HG02852 (cell line): ENCODE data around the gene BCAS3.

Experiments used
- ATAC-seq: cut with Tn5 transposase; IDR thresholded peaks from one replicate; pipeline ENCODE4 v1.9.1; 2021; ENCODE audit warnings: mild to moderate bottlenecking, moderate library complexity; ENCODE audit not compliant: unreplicated experiment

BCAS3 gene

DNA sequence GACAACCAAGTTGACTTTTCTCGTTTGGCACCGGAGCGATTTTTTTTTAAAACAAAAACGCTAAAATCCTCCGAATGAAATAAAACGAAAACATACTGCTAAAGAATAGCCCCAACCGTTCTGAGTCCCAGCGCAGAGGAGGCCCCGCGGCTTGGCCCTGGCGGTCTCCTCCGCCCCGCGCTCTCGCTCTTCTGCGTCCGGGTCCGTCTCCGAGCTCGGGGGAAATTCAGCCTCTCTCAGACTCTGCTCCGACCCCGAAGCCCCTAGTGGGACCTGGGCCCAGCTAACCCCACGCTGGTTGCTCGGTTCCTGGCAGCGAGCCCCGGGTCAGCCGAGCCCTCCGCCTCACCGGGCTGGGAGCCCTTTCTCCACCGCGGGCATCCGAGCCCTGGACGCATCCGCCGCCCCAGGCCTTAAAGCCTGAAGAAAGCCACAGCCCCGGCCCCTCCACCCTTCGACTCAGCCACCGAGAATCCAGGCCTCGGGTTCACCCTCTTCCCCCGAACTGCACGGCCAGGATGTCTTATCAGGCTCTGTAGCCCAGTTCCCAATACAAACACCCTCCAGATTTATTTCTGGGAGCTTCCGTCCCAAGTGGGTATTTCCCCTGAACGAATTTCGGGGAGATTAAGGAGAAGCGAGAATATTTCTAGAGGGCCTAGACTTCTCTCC is 723.2 kb downstream of the BCAS3 start:
- ATAC-seq = no peak

DNA sequence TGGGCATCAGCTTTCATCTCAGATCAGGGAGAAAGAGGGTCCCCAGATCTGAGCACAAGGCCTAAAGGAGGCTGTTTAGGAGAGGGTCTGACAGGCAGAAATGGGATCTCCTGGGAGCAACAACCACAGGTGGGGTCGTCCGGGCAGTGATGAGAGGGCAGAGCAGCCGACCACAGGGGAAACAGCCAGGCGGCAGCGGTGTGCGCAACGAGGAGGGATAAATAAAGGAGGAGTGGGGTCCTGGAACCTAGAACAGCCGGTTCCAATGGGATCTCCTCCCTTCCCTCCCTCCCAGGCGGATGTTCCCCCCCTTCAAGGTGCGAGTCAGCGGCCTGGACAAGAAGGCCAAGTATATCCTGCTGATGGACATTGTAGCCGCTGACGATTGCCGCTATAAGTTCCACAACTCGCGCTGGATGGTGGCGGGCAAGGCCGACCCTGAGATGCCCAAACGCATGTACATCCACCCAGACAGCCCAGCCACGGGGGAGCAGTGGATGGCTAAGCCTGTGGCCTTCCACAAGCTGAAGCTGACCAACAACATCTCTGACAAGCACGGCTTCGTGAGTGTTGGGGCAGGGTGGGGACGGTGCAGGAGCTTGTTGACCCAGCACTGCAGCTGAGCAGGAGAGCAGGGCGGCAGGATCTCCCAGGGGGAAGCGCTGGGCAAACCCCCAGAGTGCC is 723.9 kb downstream of the BCAS3 start:
- no peak for ATAC-seq

DNA sequence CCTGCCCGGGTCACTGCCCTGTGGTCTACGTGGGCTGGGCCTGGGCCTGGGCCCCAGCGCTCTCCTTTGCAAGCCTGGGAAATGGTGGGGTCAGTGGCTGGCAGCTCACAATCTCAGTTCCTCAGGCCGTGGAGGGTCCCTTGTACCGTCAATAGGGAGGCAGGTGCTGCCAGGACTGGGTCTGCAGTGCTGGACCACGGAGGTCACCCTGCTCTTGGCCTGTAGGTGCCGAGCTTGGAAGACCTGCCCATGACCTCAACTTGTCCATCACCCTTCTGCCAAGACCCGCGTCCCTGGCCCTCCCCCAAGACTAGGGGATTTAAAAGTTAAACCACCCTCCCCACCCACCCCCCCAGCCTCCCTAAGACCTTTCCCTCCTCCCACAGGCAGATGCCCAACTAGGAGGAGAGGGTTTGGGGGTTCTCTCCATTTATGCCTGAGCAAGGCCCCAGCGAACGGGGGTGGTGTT is 724.5 kb downstream of the BCAS3 start:
- ATAC-seq = no peak

DNA sequence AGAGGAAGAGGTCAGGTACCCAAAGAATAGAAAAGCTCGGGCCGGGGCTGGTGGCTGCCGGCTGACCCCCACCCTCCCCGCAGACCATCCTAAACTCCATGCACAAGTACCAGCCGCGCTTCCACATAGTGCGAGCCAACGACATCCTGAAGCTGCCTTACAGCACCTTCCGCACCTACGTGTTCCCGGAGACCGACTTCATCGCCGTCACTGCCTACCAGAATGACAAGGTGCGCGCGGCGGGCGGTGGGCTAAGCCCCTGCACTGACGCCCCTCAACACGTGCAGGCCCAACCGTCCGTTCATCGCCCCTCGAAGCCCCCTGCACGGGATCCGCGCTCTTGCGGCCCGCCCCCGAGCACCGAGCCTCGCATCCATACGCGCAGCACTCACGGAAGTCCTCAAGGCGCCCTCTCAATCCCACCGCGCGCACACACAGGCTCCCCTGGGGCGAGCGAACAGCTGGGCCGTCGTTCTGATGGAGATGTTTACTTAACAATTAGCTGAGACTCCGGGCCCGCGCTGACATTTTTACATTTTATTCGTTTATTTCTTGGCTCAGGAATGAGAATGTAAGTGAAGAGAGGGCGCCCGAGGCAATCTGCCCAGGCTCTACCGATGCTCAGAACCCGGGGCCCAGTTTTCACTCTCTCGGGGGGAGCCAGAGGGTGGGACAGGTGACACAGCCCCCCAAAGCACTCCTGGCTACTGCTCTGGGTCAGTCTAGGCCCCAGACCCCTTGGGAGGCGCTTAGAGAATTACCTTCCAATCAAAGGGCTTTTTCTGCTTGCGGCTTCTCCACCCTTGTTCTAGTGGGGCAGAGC is 725.5 kb downstream of the BCAS3 start:
- ATAC-seq = no peak

DNA sequence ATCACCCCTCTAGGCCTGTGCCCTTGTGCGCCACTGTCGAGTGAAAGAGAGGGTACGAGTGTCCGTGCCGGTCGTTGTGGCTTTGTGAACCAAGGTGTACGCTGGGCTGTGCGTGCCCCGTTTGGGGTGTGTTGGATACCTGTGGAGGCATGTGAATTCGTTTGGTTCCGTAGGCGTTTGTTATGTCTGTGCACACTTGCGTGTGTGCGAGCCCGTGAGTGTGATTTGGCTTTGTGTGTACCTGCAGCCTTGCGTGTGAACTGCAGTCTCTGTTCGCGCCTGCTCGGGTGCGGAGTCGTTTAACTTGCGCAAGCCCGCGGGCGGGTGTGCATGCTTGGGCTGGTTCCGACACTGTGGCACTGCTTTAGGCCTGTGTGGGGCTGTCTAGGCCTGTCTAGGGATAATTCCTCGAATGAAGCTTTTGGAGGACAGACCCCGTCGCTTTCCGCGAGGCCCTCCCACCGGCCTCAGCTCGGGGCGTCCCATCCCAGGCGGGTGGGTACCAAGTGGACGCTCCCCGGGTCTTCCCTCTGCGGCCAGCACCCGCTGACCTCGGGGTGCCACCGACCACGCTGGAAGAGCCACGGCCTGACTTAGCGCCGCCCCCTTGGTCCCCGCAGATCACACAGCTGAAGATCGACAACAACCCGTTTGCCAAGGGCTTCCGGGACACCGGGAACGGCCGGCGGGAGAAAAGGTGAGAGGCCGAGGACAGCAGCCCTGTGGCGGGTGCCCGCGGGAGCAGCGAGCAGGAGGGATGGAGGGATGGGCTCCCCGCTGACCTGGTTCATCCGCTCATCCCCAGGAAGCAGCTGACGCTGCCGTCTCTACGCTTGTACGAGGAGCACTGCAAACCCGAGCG is 726.4 kb downstream of the BCAS3 start:
- no peak for ATAC-seq

DNA sequence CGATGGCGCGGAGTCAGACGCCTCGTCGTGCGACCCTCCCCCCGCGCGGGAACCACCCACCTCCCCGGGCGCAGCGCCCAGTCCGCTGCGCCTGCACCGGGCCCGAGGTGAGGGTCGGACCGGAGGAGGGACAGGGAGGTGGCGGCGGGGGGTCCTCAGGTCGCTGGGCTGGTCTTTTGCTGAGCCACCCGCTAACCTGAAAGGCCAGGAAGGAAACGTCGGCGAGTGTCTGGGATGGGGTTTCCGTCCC is 726.9 kb downstream of the BCAS3 start:
- ATAC-seq = no peak

DNA sequence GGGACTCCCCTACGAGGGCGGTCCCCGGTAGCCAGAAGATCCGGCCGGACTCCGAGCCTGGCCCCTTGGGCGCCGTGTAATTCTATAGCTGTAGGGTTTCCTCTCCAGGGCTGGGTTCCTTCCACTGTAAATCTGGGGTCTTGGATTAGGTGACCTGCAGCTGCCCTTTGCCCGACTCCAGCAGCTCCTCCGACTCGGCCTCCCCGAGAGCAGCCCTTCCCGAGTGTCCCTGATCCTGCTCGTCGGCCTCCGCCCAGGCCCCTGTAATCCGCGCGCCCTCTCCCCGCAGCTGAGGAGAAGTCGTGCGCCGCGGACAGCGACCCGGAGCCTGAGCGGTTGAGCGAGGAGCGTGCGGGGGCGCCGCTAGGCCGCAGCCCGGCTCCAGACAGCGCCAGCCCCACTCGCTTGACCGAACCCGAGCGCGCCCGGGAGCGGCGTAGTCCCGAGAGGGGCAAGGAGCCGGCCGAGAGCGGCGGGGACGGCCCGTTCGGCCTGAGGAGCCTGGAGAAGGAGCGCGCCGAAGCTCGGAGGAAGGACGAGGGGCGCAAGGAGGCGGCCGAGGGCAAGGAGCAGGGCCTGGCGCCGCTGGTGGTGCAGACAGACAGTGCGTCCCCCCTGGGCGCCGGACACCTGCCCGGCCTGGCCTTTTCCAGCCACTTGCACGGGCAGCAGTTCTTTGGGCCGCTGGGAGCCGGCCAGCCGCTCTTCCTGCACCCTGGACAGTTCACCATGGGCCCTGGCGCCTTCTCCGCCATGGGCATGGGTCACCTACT is 727.4 kb downstream of the BCAS3 start:
- no peak for ATAC-seq

DNA sequence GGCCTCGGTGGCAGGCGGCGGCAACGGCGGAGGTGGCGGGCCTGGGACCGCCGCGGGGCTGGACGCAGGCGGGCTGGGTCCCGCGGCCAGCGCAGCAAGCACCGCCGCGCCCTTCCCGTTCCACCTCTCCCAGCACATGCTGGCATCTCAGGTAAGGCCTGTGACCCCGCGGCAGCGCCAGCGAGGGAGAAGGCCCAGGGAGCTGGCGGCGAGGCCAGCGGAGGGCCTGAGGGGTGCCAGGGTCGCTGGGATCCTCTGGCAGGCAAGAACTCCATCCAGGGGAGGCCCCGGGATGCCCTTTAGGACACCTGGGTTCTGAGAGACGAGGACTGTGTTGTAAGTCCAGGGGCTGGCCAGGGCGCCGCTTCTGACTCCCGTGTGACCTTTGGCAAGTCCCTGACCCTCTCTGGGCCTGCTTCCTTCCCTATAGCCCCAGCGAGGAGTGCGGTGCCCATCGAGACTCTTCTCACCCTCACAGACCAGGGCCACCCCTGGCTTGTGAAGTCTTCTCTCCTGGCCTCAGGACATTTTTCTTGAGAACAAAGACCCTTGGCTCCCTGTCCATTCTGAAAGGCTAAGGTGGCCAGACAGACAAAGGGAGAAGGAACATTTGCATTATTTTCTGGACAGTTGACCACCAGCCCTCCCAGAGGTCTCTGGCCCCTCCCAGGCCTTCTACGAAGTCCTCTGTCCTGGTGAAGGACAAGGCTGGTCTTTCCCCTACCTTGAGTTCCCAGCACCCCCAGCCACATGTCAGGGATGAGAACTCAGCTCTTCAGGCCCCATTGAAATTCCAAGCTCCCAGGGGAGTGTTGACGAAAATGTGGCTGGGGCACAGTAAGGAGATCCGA is 728.3 kb downstream of the BCAS3 start:
- ATAC-seq = no peak

DNA sequence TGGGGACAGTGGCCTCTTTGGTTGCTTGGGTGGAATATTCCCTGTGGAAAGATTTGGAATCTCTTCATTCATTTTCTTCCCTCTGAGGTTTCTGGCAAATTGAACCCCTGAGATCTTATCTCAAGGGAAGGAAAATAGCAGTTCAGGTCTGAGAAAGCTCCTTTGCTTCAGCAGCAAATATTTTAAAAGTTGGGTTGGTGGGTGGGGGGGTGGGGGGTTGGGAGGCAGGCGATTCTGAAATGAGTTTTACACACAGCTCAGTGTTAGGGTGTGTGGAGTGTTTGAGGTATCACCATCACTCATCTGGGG is 728.8 kb downstream of the BCAS3 start:
- no peak for ATAC-seq

DNA sequence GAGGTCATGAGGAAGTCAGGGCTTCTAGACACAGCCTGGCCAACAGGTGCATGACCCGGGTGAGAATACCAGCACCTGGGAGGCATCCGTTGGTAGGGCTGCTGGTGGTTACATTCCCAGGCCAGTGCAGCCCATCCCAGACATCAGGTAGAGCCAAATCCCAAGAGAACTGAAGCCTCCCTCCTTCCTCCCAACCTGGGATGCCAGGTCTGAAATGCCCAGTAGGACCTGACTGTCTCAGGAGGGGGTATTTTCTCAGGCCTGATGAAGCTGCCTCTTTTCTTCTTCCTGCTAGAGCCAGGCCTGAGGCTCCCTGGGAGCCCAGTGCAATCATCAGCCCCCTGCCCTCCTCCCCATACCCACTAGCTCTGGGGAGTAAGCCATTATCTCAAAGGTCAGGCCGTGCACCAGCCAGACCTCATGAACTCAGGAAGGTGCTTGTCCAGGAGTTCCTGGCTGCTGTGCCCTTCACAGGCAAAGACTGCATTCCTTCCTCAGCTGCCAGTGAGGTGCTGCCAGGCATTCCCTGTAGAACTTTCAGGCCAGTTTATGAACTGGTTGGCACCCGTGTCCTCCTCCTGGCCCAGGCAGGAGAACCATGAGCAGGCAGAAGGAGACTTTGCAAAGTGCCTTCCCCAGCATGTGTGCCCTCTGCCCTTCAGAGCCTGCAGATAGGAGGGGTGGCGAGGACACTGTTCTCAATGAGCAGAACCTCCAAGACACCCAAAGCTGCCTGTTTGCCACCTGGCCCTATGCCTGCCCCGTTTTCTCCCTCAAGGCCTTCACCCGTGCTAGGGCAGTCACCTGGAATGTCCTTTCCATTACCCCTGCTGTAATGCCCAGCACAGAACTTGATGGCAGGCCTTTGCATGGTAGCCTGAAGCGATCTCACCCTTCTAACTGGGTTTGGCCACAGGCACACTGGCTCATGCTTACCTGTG is 729.6 kb downstream of the BCAS3 start:
- no peak for ATAC-seq

DNA sequence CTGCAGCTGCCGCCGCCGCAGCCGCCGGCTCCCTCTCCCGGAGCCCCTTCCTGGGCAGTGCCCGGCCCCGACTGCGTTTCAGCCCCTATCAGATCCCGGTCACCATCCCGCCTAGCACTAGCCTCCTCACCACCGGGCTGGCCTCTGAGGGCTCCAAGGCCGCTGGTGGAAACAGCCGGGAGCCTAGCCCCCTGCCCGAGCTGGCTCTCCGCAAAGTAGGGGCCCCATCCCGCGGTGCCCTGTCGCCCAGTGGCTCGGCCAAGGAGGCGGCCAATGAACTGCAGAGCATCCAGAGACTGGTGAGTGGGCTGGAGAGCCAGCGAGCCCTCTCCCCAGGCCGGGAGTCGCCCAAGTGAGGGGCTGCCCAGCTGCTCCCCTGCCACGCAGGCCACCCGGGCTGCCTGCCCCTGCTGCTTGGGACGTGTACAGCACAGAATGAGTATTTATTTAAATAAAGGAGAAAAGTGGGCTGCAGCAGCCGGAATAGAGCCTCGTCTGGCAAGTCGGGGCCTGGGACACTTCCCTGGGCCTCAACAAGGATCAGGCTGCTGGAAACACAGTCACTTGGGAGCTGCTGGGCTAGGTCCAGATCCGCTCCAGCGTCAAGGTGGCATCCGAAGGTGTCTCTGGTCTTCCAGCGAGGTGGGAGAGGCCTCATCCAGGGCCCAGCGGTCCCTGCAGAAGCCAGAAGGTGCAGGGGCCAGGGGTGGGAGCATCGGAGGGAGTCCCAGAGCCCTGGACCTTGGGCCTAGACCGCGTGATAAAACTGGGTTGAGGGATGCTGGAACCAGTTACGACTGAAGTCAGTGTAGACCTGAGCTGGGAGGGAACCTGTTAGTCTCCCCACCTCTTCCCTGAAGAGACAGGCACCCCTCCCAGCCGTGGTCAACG is 730.7 kb downstream of the BCAS3 start:
- ATAC-seq = no peak

DNA sequence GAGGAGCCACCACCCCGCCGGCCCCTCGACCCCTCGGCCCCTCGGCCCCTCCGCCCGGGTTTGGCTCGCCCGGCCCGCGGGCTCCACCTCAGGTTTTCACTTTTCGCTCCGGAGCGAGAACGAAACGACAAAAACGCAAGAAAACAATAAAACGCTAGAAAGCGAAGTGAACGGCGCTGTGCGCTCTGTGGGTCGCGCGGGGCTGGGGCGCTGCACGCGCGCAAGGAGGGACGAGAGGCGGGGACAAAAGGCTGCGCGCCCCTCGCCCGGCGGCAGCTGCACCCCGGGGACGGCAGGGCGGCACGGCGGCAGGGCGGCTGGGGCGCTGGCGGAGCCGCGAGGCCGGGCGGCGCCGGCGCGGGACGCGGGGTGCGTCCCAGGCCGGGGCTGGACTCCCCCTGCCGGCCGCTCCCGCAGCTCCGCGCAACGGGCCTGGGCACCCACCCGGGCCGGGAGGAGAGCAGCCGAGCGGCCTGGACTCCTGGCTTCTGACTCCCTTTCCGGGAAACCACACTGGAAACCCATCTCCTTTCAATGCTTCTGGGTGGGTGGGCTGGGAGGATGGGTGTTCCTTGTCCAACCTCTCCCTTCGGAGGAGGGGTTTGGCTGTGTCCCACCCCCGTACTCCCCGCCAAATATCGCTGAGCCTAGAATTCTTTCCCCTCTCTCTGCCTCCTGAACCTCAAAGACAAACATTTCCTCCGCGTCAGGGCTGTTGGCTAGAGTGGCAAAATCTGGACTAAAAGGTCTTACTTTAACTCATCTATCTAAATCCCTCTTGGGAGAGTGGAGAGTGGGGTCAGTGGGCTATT is 731.9 kb downstream of the BCAS3 start:
- no peak for ATAC-seq

DNA sequence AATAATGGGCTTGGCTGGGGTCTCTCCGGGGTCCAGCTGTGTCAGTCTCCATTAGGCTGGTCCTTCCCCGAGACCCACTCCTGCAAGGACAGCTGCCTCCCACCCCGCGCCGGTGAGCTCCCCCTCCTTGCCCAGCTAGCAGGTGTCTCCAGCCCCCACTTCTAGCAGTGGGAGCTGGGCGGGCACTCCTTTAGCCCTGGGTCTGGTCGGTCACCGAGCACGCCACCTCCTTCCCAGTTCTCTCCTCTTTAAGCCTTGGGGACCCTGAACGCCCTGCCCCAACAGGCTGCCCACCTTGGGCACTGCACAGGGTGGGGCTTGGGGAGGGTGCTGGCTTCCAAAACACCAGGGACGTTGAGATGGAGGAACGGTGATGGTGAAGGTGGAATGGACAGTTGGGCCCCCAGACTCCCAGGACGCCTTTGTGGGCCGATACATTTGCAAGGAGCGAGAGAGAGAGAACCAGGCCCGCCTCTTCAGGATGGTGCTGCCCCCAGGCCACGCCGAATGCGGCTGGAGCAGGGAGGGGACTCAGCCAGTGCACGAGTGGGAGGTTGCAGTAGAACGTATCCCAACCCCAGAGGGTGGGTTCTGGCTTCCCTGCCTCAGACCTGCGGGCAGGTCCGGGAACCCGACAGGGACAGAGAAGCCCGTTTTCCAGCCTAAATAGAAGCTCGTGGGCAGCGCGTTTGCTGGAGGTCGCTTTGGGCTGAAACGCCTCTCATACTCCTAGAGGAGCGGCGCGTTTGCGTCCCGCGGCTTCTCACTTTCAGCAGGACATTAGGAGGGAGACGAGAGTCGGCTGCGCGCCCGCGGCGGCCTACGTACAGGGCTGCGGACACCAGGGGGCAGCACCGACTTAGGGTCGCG is 732.7 kb downstream of the BCAS3 start:
- no peak for ATAC-seq

DNA sequence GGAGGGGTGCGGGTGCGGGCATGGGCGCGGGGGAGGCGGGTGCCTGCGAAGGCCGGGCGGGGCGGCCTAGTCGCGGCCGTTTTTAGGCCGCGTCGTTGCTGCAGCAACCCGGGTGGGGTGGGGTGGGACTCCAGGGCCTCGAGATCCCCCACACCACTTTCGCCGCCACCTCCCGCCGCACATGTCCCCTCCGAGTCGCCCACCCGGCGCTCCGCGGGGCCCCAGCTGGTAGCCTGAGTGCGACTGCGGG is 733.3 kb downstream of the BCAS3 start:
- no peak for ATAC-seq

DNA sequence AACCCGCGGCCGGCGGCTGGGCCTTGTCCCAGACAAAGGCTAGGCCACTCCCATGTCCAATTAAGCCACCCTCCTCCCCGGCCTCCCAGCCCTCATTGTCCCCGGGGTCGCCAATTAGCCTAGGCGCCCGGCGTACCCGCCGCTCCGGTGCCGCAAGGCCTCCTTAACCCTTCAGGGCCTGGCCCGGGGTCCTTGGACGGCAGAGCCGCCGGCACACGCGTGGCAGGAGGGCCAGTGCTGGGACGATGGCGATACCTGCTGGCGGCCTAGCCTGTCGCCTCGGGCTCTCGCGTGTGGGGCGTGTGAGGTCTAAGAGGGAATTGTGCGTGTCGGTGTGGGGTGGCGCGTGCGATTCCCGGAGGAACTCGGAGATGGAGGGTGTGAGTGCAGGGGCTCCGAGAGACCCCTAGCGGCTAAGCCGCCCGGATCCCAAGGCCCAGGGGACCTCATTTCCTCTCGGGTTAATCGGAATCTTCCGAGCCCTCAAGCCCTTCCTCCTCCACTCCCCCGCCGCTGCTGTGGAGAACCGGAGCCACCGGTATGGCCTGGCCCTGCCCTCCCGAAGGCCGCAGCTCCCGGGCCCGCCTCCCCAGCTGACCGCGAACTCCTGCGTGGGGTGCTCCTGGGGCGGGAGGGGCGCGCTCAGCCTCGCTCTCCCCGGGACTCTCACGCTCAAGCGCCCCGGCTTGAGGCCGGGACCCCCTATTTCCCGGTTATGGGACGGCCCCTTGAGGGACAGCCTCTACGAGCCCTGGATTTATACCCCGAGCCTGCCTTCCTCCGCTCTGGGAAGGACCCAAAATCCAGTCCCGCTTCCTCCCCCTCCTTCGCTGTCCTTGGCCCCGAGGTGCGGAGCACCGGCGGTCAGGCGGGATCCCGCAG is 733.9 kb downstream of the BCAS3 start:
- ATAC-seq = no peak
